Activated CD4-positive, alpha-beta T cell treated with anti-CD3 and anti-CD28 coated beads, Interleukin-2, amount 50 U/mL, for 48 hours (primary cell): ENCODE results near the gene CPEB4.

Experiments used
- DNase-seq, 2 experiments: peaks; one replicate each; pipeline ENCODE4 v3.0.0-alpha.2; 2020

CPEB4 gene

GRCh38 chr5:173887610-173888472 lies at the start of gene CPEB4:
Gene CPEB4 (plus strand): TSS chr5:173888349. CDS start chr5:173889734, 1,385 bp downstream.
- DNase-seq: peak; percentile 96 to 97

DNA sequence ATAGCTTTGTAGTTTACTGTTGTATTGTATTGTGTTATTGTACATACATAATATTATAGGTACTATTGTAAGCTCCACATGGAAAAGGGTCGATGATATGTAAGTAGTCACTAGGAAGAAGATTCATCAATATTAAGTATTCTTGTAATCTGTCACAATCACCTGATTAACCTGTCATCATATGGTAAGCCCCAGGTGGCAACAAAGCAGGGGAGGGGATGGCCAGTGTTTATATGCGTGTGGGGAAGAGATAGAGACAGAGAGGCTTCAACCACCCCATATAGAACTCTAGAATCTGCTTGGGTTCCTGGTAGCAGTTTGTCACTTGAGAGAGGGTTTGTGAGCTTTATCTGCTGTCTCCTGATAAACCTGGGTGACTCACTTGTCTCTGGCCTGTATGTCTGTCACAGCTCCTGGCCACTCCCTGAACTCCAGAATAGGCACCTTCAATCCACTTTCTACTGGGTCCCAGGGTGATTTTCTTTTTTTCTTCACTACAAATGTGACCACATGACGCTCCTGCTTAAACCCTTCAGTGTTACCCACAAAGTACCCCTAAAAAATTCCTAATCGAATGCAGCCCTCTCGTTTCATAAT lies 48.9 kb upstream of the CPEB4 start:
- DNase-seq: no peak

DNA sequence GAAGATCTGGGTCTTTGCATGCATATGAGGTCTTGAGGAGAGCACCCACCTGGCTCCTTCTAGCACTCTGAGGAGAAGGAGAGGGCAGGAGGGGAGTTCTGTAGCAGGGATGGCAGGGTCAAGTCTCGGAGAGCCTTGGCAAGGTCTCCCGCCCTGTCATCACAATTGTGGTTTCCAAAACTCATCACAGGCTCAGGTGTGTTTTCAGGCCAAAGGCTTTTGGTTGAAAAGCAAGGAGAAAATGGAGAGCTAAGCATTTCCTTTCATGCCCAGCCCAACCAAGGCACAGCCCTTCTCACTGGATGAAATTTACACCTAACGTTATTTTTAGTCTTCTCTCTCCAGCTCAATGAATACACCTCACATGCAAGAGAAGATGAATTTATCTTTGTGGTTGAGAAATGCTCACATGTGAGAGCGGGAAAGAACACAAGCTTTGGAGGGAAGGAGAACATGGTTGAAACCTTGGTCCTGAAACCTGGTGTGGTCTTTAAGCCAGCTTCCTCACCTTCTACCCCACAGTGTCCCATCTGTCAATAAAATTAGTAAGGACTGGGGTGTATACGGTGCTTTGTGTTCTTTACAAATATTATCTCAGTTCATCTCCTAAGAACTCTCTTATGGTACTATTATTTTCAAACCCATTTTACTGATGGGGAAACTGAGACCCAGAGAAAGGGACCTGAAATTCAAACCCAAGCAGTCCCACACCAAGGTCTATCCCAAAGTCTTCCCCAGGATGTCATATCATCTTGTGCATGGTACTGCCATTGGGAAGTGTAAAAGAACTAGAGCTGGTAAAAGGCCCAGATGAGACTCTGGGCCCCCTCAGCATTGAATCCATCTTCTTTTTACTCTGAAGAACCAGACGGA lies 47.8 kb upstream of the CPEB4 start:
- DNase-seq: no peak

GRCh38 chr5:173841710-173842109 lies 46.4 kb upstream of the CPEB4 start:
- no peak for DNase-seq

DNA sequence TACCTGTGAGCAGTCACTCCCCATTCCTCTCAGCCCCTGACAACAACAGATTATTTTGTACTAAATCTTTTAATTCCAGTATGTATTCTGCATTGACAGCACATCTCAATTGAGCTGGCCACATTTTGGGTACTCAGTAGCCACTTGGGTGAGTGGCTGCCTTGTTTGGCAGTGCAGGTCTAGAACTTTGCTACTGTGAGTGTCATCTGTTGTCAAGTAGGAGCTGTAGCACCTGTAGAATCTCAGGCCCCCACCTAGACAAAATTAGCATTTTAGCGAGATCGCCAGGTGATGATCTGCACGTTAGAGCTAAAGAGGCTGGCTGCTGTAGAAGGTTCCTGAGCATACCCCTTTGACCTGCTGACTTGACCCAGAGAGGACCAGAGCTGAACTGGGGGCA lies 44.4 kb upstream of the CPEB4 start:
- DNase-seq: no peak

GRCh38 chr5:173845321-173845720 lies 42.8 kb upstream of the CPEB4 start:
- no peak for DNase-seq

- DNase-seq: no peak
These were observed 41.1 kb upstream of the CPEB4 start for GRCh38 chr5:173846929-173847501.

DNA sequence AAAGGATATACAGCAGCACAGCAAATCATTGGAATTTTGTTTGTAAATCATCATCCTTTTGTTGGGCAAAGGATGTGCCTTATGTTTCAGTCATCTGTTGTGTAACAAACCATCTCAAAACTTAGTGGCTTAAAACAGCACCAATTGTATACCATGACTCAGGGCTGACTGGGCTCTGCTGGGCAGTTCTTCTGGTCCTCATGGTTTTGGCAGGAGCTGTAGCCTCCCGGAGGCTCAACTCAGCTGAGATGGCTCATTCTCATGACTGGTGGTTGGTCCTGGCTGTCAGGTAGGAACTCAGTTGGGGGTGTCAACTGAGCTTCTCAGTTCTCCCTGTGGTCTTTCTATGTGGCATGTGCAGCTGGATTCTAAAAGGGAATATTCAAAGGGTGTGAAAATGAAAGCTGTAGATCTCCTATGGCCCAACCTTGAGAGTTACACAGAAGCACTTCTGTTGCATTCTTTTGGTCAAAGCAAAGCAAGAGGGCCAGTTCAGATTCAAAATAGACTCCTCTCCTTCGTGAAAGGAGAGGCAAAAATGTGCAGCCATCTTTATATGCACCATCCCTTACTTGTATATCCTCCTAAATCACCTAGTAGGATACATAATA lies 39.1 kb upstream of the CPEB4 start:
- no peak for DNase-seq

- DNase-seq: no peak
These were observed 38.2 kb upstream of the CPEB4 start for GRCh38 chr5:173849908-173850307.

DNA sequence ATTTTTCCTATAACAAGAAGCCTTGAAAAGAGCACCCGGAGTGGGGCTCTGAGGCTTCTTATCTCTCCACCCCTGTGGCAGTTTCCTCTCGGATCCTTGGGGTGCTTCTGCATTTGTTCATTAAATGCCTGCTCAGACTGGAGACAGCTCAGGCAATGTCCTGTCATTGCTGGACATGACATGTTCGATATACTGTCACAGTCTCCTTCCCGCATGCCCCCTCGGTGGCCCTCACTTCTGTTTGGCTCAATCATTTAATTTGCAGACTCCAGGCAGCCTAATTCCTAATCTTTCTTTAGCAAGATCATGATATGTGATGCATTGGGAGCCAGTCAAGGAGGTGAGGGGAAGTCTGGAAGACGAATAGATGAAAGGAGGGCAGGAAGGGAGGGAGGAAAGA lies 37.5 kb upstream of the CPEB4 start:
- DNase-seq: no peak

- DNase-seq: no peak
These were observed 36.4 kb upstream of the CPEB4 start for GRCh38 chr5:173851595-173852243.

DNA sequence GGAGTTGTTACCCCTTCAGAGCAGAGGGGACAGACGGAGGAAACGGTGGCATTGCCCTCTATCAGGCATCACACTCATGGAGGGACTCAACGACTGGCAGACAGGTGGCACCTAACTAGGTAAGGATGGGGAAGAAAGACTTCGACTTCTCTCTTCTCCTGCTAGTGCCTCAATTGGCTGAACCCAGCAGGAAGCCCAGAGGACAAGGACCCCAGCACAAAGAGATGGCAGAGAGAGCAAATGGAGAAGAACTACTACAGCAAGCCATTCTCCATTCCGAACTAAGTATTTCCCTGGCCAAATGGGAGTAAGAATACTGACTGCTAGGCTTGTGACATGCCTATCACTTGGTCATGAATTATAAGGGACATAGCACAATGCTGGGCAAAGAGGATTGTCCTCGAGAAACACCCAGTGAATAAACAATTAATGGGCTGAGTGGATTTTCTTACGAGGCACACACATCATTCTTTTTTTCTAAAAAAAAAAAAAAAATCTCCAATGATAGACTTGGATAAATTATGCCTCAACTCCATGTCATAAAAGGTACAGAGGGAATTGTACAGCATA lies 35.3 kb upstream of the CPEB4 start:
- no peak for DNase-seq

GRCh38 chr5:173853370-173854131 lies 34.6 kb upstream of the CPEB4 start:
- peak in 1 of 2 experiments; percentile 5 for DNase-seq

DNA sequence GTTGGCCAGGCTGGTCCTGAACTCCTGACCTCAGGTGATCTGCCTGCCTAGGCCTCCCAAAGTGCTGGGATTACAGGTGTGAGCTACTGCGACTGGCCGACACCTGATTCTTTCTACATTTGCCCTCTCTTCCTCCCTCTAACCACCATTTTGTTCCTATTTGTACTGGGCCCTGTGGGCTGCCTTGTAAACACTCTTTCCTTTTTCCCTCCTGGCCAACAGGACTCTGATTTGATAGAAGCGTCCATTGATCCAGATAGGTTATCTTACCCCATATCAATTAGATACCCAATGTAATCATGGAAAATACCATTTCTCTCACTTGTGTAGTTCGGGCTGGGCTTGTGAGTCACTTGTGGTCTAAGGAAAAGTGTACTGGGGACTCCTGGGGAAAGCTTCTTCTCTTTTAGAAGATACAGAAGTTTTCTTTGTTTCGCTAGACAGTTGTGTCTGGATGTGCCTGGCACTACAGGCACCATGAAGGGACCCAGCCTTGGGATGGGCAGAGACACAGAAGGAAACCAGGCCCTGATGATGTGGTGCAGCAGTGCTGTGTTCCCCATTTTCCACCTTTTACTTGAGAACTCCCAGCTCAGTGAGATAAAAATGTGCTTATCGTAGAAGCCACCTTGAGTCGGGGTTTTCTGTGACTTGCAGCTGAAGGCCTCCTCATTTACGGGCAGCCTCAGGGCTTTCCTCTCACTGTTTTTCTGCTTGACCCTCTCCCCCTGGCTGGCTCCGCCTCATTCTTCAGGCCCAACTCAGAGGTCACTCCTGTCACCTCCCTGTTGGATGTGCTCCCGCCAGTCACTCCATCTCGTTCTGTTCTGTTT lies 32.8 kb upstream of the CPEB4 start:
- no peak for DNase-seq

- DNase-seq: no peak
These were observed 32.0 kb upstream of the CPEB4 start for GRCh38 chr5:173855995-173856656.

DNA sequence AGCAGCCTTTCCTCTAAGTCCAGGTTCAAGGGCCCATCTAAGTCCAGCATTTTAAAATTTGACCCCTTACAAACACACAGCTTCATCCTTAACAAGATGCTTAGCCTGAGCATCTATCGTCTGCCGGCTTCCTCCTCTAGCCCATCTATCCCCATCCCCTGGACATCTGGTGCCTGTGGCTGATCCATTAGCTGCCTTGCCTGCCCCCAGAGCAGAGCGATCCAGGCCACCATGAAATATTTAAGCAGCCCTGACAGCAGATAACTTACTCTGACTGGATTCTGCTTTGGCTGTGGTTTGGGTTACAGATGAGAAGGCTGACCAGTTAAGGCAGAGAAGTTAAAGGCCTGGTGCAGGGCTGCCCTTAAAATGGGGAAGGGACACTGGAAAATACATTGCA lies 30.9 kb upstream of the CPEB4 start:
- DNase-seq: no peak

- DNase-seq: no peak
These were observed 30.0 kb upstream of the CPEB4 start for GRCh38 chr5:173858021-173858669.

DNA sequence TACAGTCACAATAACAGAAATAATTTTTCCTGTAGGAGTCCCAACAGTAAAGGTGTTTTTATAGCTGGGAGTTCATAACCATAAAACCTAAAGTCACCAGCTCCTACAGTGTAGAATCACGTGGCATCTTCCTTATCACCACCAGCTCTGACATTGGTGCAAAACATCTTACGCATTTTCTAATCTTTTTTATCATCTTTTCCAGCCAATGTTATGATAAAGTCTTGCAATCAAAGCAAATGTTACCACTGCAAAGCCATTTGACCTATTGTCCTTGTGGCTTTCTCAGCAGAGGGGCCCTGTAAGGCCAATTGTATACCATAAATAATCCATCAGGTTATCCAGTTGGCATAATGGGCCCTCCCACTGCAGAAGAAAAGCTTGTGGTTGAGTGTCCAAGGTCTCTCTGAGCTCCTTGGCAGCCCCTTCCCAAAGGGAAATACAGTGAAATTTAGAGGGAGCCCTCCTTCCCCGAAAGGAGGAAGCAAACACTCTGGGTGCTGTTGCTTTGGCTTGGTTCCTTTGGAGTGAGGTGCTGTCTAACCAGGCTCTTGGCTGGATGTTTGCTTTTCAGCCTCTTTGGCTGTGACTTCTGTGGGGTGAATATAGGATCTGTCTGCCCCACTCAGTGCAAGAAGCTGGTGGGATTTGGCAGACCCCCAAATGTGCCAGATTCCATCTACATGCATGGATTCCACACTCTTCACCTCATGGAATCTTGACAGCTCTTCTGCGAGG lies 29.3 kb upstream of the CPEB4 start:
- no peak for DNase-seq
